Measurements from ENCODE around the gene ADAMTS4. TPM values are rescaled to one million over a fixed set of nuclear protein-coding genes. Genes with fewer than 3 reads are reported as not detected.

ADAMTS4 gene
- total and polyA plus RNA-seq, 2 donors (not counting 3 experiments of a cell fraction or from before 2014, with no cell fraction given): 2.5 to 13.6 TPM

DNA sequence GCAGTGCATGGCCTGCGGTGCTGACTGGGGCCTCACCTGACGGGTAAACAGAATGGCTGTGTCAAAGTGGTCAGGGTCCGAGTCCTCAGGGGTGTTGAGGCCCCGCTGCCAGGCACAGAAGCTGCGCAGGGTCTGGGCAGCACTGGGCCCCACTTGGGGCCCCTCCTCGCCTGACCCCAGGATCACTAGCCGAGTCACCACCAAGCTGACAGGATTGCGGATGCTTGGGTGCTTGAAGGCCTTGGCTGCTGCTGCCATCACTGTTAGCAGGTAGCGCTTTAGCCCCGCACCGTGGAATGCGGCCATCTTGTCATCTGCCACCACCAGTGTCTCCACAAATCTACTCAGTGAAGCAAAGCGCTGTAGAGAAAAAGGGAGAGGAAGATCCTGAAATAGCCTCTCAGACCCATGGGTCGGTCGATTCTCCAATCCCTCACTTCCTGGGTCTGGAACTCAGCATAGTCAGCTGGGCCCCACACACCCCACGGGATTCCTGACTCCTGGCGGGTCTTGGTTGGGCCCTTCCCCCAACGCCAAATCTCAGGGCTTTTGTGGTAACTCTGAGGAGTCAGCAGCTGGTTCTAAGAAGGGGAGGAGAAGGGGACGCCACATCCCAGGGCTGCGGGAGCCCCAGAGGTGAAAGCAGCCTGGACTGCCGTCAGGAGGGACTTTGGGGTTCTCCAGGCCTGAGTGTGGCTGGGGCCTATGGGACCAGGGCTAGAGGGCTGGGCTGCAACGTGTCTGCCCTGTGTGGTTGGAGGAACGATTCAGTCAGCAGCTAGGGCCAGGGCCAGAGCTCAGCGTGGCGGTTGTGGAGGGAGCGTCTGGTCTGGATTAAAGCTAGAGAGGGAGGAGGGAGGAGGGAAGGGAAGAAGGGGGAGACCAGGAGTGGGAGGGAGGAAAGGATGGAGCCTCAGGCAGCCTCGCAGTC, 2.1 kb downstream of the ADAMTS4 start:
- FAIRE-seq (no peak), DNase-seq (ENCODE audit: low read depth, low spot score) (peak; percentile 39)
- Histone ChIP-seq H2AFZ (ENCODE audit: low read depth, low read length) (peak overlapping the region; percentile 1), H3K9me1 (replicated peaks; ENCODE audit: control insufficient read depth, extremely low read depth, insufficient read depth, low read length) (no peaks in the 10 kb centered on the region), H3K9ac (replicated peaks; ENCODE audit: extremely low read depth, insufficient read depth, low read length) (peak overlapping the region; percentile 42), H3K4me3 (replicated peaks in 1 of 3; ENCODE audit: insufficient read depth in 1 of 3, low read depth in 1 of 3, low read length in 3 of 3) (peak overlapping the region; percentile 26 to 51 (median 40)), H3K4me2 (ENCODE audit: insufficient read depth, low read length) (peak overlapping the region; percentile 47), H3K27me3 (ENCODE audit: control insufficient read depth in 2 of 2, insufficient read depth in 2 of 2, low read length in 2 of 2) (no peaks in the 10 kb centered on the region), H3K79me2 (ENCODE audit: control insufficient read depth, insufficient read depth, low read length) (peaks cover 34% of the 10 kb centered on the region), H3K27ac (ENCODE audit: insufficient read depth, low read depth, low read length) (peak overlapping the region; percentile 30), H4K20me1 (replicated peaks; ENCODE audit: control insufficient read depth, extremely low read depth, insufficient read depth, low read length) (no peaks in the 10 kb centered on the region), H3K36me3 (ENCODE audit: control insufficient read depth in 2 of 2, extremely low read depth in 1 of 2, insufficient read depth in 2 of 2, low read length in 2 of 2) (peaks cover 0 to 3% of the 10 kb centered on the region in 2 experiments), H3K4me1 (ENCODE audit: control insufficient read depth, extremely low read depth, insufficient read depth, low read length) (peaks cover 54% of the 10 kb centered on the region), H3K9me3 (replicated peaks; ENCODE audit: control insufficient read depth, insufficient read depth, low read length) (no peaks in the 10 kb centered on the region)
- no TSS peak for BruUV-seq (replicated peaks)
- intact Hi-C loops (cut with micrococcal nuclease) (no loop called here), dilution Hi-C loops (cut with MboI; ENCODE audit: extremely low pct_ligation_motif_present, low sequenced_read_pairs) (no loop called here)
- no peak for TF ChIP-seq FOS (IDR thresholded peaks at IDR 0.05; ENCODE audit: borderline replicate concordance, insufficient read depth, low read length)
- TF ChIP-seq, protein P1, sequence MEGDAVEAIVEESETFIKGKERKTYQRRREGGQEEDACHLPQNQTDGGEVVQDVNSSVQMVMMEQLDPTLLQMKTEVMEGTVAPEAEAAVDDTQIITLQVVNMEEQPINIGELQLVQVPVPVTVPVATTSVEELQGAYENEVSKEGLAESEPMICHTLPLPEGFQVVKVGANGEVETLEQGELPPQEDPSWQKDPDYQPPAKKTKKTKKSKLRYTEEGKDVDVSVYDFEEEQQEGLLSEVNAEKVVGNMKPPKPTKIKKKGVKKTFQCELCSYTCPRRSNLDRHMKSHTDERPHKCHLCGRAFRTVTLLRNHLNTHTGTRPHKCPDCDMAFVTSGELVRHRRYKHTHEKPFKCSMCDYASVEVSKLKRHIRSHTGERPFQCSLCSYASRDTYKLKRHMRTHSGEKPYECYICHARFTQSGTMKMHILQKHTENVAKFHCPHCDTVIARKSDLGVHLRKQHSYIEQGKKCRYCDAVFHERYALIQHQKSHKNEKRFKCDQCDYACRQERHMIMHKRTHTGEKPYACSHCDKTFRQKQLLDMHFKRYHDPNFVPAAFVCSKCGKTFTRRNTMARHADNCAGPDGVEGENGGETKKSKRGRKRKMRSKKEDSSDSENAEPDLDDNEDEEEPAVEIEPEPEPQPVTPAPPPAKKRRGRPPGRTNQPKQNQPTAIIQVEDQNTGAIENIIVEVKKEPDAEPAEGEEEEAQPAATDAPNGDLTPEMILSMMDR (IDR thresholded peaks at IDR 0.05; ENCODE audit: extremely low read depth in 1 of 2, insufficient read depth in 1 of 2, low read depth in 1 of 2, low read length in 2 of 2): no peak
- TF ChIP-seq POLR2A (IDR thresholded peaks at IDR 0.05; ENCODE audit: low read depth, low read length): no peak
- TF ChIP-seq JUN (IDR thresholded peaks at IDR 0.05; ENCODE audit: borderline replicate concordance, insufficient read depth, insufficient read length, low read depth): no peak
- TF ChIP-seq GATA2 (IDR thresholded peaks at IDR 0.05; ENCODE audit: insufficient read depth, insufficient read length, low read depth, low read length): no peak
- TF ChIP-seq, protein P2, sequence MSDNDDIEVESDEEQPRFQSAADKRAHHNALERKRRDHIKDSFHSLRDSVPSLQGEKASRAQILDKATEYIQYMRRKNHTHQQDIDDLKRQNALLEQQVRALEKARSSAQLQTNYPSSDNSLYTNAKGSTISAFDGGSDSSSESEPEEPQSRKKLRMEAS (IDR thresholded peaks at IDR 0.05; ENCODE audit: insufficient read depth, insufficient read length): no peak
- TF ChIP-seq POLR2AphosphoS5 (IDR thresholded peaks at IDR 0.05; ENCODE audit: insufficient read depth, low read depth, low read length): no peak
- TF ChIP-seq MYC (IDR thresholded peaks at IDR 0.05; ENCODE audit: low read depth, low read length): no peak
- TF ChIP-seq EZH2 (IDR thresholded peaks at IDR 0.05; ENCODE audit: borderline replicate concordance, low read depth, low read length, severe bottlenecking): no peak
- POLR2A ChIA-PET: no interaction called here
- CTCF ChIA-PET: interaction anchor here (0.6 to 3.2 kb wide), 6 partner anchors 30 to 193 kb away, joined by 3 to 35 read pairs (median 6); partner anchors contain the start of genes PPOX and TOMM40L

All from endothelial cell of umbilical vein (primary cell).